Ishikawa (cell line): ENCODE results near the gene NR6A1.

Experiments
- EP300 ChIP-seq: IDR thresholded peaks from 2 replicates; pipeline ENCODE4 v1.6.1; 2012; ENCODE audit warnings: borderline replicate concordance
- MAX ChIP-seq: IDR thresholded peaks from 2 replicates; pipeline ENCODE4 v1.6.1; 2012
- NFIC ChIP-seq: IDR thresholded peaks from 2 replicates; pipeline ENCODE4 v1.6.1; 2012
- TAF1 ChIP-seq: IDR thresholded peaks from 2 replicates; pipeline ENCODE4 v1.6.1; 2012; ENCODE audit warnings: low read depth, mild to moderate bottlenecking
- YY1 ChIP-seq: IDR thresholded peaks from 2 replicates; pipeline ENCODE4 v1.6.1; 2012; ENCODE audit warnings: low read depth
- TF ChIP-seq, protein P1 (sequence below): IDR thresholded peaks from 2 replicates; pipeline ENCODE4 v1.6.1; 2012; ENCODE audit warnings: low read depth, mild to moderate bottlenecking

DNA sequence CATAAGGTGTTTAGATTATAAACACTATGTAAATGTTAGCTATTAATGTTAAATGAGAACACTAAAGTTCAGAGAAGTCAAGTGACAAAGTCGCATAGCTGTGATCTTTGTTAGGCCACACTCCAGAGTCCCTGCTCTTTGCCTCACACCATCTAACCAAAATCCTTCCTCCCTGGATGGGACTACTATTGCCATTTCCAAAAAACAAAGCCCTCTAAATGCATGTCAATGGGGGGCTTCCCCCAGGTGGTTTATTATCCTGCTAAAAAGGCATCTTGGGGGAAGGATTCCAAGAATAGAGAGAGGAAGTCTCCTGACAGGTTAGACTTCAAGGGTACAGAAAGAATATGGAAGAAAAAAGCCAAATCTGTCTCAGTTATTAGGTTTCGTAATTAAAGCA, 10.4 kb downstream of the NR6A1 start:
- TF ChIP-seq YY1 (no peak), MAX (no peak), EP300 (no peak), TAF1 (no peak), NFIC (no peak)
- TF ChIP-seq, protein P1, sequence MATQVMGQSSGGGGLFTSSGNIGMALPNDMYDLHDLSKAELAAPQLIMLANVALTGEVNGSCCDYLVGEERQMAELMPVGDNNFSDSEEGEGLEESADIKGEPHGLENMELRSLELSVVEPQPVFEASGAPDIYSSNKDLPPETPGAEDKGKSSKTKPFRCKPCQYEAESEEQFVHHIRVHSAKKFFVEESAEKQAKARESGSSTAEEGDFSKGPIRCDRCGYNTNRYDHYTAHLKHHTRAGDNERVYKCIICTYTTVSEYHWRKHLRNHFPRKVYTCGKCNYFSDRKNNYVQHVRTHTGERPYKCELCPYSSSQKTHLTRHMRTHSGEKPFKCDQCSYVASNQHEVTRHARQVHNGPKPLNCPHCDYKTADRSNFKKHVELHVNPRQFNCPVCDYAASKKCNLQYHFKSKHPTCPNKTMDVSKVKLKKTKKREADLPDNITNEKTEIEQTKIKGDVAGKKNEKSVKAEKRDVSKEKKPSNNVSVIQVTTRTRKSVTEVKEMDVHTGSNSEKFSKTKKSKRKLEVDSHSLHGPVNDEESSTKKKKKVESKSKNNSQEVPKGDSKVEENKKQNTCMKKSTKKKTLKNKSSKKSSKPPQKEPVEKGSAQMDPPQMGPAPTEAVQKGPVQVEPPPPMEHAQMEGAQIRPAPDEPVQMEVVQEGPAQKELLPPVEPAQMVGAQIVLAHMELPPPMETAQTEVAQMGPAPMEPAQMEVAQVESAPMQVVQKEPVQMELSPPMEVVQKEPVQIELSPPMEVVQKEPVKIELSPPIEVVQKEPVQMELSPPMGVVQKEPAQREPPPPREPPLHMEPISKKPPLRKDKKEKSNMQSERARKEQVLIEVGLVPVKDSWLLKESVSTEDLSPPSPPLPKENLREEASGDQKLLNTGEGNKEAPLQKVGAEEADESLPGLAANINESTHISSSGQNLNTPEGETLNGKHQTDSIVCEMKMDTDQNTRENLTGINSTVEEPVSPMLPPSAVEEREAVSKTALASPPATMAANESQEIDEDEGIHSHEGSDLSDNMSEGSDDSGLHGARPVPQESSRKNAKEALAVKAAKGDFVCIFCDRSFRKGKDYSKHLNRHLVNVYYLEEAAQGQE: no peak
